SH-SY5Y (cell line): ENCODE measurements around the gene VTI1A.

Experiments used
- GATA2 ChIP-seq: IDR thresholded peaks from 2 replicates; pipeline ENCODE4 v1.6.1; 2011; ENCODE audit warnings: mild to moderate bottlenecking, low read depth, low read length
- GATA3 ChIP-seq: IDR thresholded peaks from 2 replicates; pipeline ENCODE4 v1.6.1; 2011; ENCODE audit warnings: low read depth, mild to moderate bottlenecking, low read length, moderate library complexity

DNA sequence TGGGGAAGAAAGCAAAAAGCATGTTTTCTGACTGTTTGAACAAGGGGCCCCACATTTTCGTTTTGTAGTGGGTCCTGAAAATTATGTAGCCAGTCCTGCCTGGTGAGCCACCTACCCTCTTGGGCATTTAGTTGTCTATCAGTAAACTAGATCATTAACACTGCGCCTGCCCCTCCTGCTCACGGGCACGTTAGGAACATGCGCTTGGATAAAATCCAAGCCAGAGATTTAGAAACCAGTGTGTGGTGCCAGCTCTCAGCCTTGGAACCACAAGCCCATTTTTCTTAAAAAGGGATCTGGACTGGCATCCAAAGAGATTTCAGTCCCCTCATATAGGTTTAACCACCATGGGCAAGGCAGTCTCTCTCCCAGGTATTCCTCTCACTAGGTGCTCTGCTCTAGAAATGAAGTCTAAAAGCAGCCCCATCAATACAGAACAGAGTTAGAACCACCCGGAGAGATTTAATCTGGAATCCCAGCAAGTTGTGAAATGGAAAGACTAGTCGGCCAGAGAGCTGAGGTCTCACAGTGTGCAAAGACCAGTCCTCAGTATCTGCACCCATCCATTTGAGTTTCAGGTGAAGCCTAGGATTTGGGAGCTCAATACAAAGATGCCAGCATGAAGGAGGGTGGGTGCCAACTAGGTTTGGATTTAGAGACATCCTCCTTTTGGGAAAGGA lies 379.1 kb downstream of the VTI1A start:
- peak; percentile 57 for TF ChIP-seq GATA2
- no peak for TF ChIP-seq GATA3
